ENCODE data around the gene LRRC75A. TPM values are rescaled to one million over a fixed set of nuclear protein-coding genes. Genes with fewer than 3 reads are reported as not detected.

LRRC75A gene
- total and polyA plus RNA-seq, 5 donors = 0.63 to 1.3 (median 1.2) TPM

DNA sequence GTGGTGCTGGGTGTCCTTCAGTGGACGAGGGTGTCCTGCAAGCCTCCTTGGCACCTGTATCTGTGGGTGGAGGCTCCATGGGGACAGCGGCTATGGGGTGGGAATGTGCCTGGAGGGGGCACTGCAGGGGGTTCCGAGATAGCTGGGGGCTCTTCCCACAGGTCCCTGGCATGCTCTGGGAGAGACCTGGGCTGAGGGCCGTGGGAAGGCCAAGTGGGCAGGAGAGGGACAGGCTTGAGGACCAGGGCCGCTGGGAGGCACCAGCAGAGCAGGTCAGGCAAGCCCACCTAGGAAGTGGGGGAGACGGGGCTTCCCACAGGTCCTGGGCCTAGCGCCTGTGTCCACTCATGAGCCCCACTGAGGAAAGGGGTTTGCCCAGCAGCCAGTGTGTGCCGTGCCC, 9.7 kb downstream of the LRRC75A start:
- Histone ChIP-seq H3K27me3 (ENCODE audit: control insufficient read depth, insufficient read depth) (no peaks in the 10 kb centered on the region), H3K9me3 (ENCODE audit: control insufficient read depth, low read length) (no peaks in the 10 kb centered on the region), H3K4me1 (ENCODE audit: control insufficient read depth, insufficient read depth, low read length) (peaks cover 4% of the 10 kb centered on the region), H3K4me3 (ENCODE audit: low read length) (no peak overlapping the region), H3K27ac (ENCODE audit: low read length) (no peak overlapping the region)
- WGBS = 93% methylated on average over 8 of the region's 8 CpGs
- DNase-seq (no peak), ATAC-seq (no peak)
- intact Hi-C loops (cut with DNase I) = no loop called here

DNA sequence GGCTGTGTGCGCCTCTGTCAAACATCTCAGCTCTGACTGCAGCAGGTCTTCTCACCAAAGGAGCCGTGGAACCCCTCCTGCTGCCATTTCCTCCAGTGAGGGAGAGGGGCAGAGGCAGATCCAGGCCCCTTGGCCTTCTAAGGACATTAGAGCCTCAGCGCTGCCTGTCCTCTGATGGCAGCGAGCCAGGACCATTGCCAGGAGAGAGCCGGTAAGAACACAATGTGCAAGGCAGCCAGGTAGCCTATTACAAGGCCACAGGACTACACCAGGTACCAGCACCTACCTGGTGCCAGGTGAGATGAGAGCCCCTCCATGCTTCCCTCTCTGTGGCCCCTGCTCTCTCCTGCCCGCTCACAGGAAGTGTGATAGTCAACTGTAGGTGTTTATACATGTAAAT, 11.0 kb downstream of the LRRC75A start:
- 83% methylated on average over 6 of the region's 6 CpGs for WGBS
- Histone ChIP-seq H3K4me1 (ENCODE audit: control insufficient read depth, insufficient read depth, low read length) (no peaks in the 10 kb centered on the region), H3K27me3 (ENCODE audit: control insufficient read depth, insufficient read depth) (no peaks in the 10 kb centered on the region), H3K27ac (ENCODE audit: low read length) (no peak overlapping the region), H3K9me3 (ENCODE audit: control insufficient read depth, low read length) (no peaks in the 10 kb centered on the region), H3K4me3 (ENCODE audit: low read length) (no peak overlapping the region)
- ATAC-seq = no peak
- DNase-seq = peak in 1 of 3 donors; percentile 31
- intact Hi-C loops (cut with DNase I) = no loop called here

DNA sequence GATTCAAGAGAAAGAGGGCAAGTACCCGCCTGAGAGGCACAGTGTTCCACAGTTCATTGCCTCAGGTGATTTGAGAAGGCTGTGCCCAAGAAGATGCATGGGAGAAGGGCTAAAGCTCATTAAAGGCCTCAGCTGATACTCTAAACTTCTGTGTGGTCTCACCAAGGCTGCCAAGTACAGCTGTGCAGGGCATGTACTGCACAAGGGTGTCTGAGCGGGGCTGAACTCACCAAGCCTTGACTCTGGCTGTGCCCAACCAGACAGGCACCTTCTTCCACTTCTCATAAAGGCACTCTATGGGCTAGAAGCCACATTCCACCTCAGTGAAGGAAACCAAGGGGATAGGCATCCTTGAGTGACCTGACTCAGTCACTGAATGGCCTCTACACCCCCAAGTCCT, 12.7 kb downstream of the LRRC75A start:
- intact Hi-C loops (cut with DNase I) = no loop called here
- no peak overlapping the region for H3K27ac ChIP-seq (ENCODE audit: low read length)

DNA sequence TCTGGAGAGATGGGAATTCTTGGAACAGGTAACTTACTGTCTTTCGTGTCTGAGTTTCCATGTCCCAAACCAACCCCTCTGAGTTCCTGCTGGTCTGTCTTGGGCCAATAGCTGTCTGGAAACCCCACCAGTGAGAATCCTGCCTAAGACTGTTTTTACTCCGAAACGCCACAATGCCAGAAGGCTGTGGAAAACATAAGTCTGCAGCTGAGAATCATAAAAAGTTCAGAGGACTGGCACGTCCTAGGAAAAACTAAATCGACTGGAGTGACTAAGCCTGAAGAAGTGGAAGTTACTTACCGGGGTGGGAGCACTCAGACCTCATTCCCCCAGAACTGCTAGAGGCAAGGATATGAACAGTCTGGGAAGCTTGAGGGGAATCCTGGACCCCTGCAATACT, 13.3 kb downstream of the LRRC75A start:
- DNase-seq = no peak
- no peaks in the 10 kb centered on the region for H3K27me3 ChIP-seq (ENCODE audit: control insufficient read depth, insufficient read depth)
- H3K27ac ChIP-seq (ENCODE audit: low read length) = no peak overlapping the region
- intact Hi-C loops (cut with DNase I) = no loop called here
- H3K9me3 ChIP-seq (ENCODE audit: control insufficient read depth, low read length) = no peaks in the 10 kb centered on the region
- no peak overlapping the region for H3K4me3 ChIP-seq (ENCODE audit: low read length)
- H3K4me1 ChIP-seq (ENCODE audit: control insufficient read depth, insufficient read depth, low read length) = no peaks in the 10 kb centered on the region
- WGBS = 79% methylated on average over 6 of the region's 6 CpGs
- no peak for ATAC-seq

More for the DNA sequence above, 12.7 kb downstream of the LRRC75A start:
- WGBS = 96% methylated on average over 2 of the region's 2 CpGs
- ATAC-seq = no peak
- Histone ChIP-seq H3K4me3 (ENCODE audit: low read length) (no peak overlapping the region), H3K27me3 (ENCODE audit: control insufficient read depth, insufficient read depth) (no peaks in the 10 kb centered on the region), H3K9me3 (ENCODE audit: control insufficient read depth, low read length) (no peaks in the 10 kb centered on the region), H3K4me1 (ENCODE audit: control insufficient read depth, insufficient read depth, low read length) (no peaks in the 10 kb centered on the region)
- DNase-seq = no peak

DNA sequence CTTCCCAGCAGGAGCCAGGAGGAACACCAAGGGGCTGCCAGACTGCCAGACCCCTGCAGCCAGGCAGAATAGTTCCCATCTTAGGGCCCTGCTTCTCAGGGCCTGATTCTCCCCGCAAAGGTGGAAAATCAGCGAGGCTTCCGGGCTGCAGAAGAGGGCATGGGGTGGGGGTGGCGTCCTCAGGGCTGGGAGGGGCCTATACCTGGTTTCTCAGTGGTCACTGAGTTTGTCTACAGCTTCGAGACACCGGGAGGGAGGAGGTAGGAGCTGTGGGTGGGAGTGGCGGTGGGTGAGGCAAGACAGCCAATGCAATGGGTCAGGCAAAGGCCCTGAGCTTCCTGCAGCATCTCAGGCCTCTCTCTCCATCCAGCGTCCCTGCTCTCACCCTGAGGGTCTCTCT, 14.3 kb downstream of the LRRC75A start:
- no peak for ATAC-seq
- Histone ChIP-seq H3K27ac (ENCODE audit: low read length) (no peak overlapping the region), H3K4me3 (ENCODE audit: low read length) (no peak overlapping the region), H3K9me3 (ENCODE audit: control insufficient read depth, low read length) (no peaks in the 10 kb centered on the region), H3K4me1 (ENCODE audit: control insufficient read depth, insufficient read depth, low read length) (no peaks in the 10 kb centered on the region), H3K27me3 (ENCODE audit: control insufficient read depth, insufficient read depth) (no peaks in the 10 kb centered on the region)
- intact Hi-C loops (cut with DNase I) = no loop called here
- DNase-seq = peak in 1 of 3 donors; percentile 32
- WGBS = 80% methylated on average over 8 of the region's 8 CpGs

DNA sequence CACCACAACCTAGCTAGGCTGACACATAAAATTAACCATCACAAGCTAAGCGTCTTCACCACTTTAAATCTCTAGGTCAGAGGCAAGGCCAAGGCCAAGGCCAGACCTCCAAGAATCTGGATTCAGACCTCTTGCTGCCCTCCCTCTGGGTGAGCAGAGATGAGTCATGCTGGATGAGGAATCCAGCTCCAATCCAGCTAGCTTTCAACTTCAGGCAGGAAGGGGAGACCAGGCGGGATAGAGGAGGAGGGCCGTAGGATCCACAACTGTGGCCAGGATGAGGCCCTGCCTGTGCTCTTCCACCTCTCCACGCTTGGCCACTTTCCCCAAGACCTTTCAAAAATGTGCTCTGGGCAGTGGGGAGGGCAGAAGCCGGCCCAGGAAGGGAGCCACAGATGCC, 14.7 kb downstream of the LRRC75A start:
- Histone ChIP-seq H3K9me3 (ENCODE audit: control insufficient read depth, low read length) (no peaks in the 10 kb centered on the region), H3K4me3 (ENCODE audit: low read length) (no peak overlapping the region), H3K27me3 (ENCODE audit: control insufficient read depth, insufficient read depth) (no peaks in the 10 kb centered on the region), H3K4me1 (ENCODE audit: control insufficient read depth, insufficient read depth, low read length) (no peaks in the 10 kb centered on the region), H3K27ac (ENCODE audit: low read length) (no peak overlapping the region)
- WGBS = 44% methylated on average over 5 of the region's 5 CpGs
- intact Hi-C loops (cut with DNase I) = no loop called here
- ATAC-seq = peak; percentile 88 to 90
- peak; percentile 60 to 78 (median 71) for DNase-seq

DNA sequence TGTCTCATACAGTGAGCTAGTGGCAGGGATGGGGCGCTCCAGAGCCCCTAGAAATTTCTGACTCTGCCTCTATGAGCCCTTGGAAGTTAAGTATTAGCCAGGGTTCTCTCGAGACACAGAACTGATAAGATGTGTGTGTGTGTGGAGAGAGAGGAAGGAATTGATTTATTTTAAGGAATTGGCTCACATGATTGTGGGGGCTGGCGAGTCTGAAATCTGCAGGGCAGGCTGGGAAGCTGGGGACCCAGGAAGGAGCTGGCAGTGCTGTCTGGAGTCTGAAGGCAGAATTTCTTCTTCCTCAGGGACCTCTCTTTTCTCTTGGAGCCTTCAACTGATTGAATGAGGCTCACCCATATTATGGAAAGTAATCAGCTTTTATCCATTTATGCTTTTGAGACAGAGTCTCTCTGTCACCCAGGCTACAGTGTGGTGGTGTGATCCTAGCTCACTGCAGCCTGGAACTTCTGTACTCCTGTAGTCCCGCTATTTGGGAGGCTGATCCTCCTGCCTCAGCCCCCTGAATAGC, 16.8 kb downstream of the LRRC75A start:
- DNase-seq = peak in 1 of 3 donors; percentile 27
- intact Hi-C loops (cut with DNase I) = no loop called here
- no peak overlapping the region for H3K4me3 ChIP-seq (ENCODE audit: low read length)
- WGBS = 65% methylated on average over 4 of the region's 4 CpGs
- H3K4me1 ChIP-seq (ENCODE audit: control insufficient read depth, insufficient read depth, low read length) = no peaks in the 10 kb centered on the region
- no peak for ATAC-seq
- no peaks in the 10 kb centered on the region for H3K9me3 ChIP-seq (ENCODE audit: control insufficient read depth, low read length)
- no peaks in the 10 kb centered on the region for H3K27me3 ChIP-seq (ENCODE audit: control insufficient read depth, insufficient read depth)
- H3K27ac ChIP-seq (ENCODE audit: low read length) = no peak overlapping the region

DNA sequence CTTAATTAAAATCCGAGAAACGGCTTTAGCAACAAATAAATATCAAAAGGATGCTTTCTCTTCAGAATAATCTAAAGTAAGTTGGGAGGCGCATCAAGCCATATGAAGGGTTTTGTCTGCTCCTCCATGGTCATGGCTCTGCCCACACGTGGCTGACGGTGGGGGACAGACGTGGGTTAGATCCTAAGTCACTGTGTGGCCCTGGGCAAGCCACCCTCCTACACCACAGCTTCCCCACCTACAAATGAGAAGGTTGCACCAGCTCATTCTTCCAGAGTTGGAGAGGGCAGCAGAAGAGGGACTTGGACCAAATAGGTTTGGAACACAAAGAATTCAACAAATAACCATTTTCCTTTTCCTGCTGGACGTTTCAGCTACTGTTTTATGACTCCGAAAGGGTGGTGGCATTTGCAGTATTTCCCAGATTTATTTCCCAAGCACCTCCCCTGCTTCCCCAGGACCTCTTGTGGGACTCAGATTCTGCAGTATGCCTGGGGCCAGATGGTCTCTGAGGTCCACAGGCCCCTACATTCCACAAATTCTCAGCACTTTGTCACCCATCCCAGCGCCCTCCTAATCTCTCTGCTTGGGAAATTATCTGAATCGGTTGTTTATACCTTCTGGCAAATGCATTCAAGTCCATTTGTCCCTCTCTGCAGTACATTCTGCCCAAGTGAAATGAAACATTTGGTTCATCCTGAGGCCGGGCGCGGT, 17.8 kb downstream of the LRRC75A start:
- WGBS = 67% methylated on average over 13 of the region's 13 CpGs

DNA sequence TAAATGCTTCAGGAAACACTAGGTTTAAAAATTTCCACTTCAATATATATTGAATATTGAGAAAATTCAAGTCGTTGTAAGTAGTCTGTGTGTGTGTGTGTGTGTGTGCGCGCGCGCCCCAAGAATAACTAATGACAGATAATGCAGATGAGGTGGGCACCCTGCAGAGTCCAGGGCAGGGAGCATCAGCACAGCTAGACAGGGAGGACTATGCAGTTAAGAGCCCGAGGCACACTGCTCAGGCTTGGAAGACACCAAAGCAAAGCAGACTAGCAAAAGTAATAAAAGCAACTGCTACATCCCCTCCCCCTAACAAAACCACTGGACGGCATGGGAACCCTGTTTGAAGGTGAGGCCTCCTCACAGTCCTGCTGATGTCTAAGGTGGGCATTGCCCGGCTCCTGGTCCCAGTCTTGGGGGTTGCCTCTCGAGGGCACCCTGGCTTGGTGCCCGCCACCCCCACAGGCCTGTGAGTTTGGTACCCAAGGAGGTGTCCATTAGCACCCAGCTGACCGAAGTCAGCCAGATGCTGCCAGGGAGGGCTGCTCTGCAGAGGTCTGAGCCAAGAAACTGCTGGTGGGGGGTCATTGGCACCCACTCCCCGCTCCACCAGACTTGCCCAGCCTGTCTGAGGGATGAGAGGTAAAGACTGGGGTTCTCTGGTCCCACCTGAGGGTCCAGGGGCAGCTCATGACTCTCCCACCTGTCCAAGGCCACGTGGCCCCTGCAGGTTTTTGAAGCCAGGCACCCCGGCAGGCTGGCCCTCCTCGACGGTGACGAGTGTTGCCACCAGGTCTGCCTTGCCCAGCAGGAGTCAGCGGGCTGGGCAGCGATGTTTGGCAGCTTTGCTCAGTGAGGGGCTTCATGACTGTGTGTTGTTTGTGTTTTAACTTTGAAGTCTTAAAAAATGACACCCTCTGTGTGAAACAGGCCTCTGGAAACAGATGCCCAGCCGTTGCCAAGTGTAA, 18.7 kb downstream of the LRRC75A start:
- ATAC-seq (no peak), DNase-seq (peak in 1 of 3 donors; percentile 60)
- Histone ChIP-seq H3K4me3 (ENCODE audit: low read length) (no peak overlapping the region), H3K4me1 (ENCODE audit: control insufficient read depth, insufficient read depth, low read length) (peaks cover 5% of the 10 kb centered on the region), H3K27ac (ENCODE audit: low read length) (no peak overlapping the region), H3K27me3 (ENCODE audit: control insufficient read depth, insufficient read depth) (no peaks in the 10 kb centered on the region), H3K9me3 (ENCODE audit: control insufficient read depth, low read length) (no peaks in the 10 kb centered on the region)
- WGBS = 87% methylated on average over 20 of the region's 20 CpGs
- intact Hi-C loops (cut with DNase I) = no loop called here

More for the DNA sequence above, 17.8 kb downstream of the LRRC75A start:
- Histone ChIP-seq H3K9me3 (ENCODE audit: control insufficient read depth, low read length) (no peaks in the 10 kb centered on the region), H3K27me3 (ENCODE audit: control insufficient read depth, insufficient read depth) (no peaks in the 10 kb centered on the region), H3K4me3 (ENCODE audit: low read length) (no peak overlapping the region), H3K4me1 (ENCODE audit: control insufficient read depth, insufficient read depth, low read length) (peaks cover 5% of the 10 kb centered on the region), H3K27ac (ENCODE audit: low read length) (no peak overlapping the region)
- no peak for ATAC-seq
- intact Hi-C loops (cut with DNase I) = no loop called here
- DNase-seq = peak in 1 of 3 donors; percentile 32

DNA sequence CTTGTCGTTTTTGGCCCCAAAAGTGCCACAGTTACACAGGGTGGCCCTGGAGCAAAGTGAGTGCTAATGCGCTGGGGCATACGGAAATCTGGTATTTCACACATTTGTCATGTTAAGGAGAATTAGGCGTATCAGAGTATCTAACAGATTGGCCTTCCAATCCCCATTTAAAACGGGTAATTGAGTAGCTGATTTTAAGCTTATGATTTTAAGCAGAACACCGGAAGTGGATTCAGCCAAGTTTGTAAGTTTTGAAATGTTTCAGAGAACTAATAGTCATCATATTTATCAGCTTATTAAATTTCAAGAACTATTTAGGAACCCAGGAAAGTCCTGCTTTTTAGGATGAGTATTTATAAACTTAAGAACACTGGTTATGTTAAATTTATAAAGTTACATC, 19.5 kb downstream of the LRRC75A start:
- intact Hi-C loops (cut with DNase I) = no loop called here
- Histone ChIP-seq H3K4me3 (ENCODE audit: low read length) (no peak overlapping the region), H3K9me3 (ENCODE audit: control insufficient read depth, low read length) (no peaks in the 10 kb centered on the region), H3K4me1 (ENCODE audit: control insufficient read depth, insufficient read depth, low read length) (peaks cover 5% of the 10 kb centered on the region), H3K27me3 (ENCODE audit: control insufficient read depth, insufficient read depth) (no peaks in the 10 kb centered on the region), H3K27ac (ENCODE audit: low read length) (no peak overlapping the region)
- DNase-seq (no peak), ATAC-seq (no peak)
- WGBS = 62% methylated on average over 6 of the region's 6 CpGs

DNA sequence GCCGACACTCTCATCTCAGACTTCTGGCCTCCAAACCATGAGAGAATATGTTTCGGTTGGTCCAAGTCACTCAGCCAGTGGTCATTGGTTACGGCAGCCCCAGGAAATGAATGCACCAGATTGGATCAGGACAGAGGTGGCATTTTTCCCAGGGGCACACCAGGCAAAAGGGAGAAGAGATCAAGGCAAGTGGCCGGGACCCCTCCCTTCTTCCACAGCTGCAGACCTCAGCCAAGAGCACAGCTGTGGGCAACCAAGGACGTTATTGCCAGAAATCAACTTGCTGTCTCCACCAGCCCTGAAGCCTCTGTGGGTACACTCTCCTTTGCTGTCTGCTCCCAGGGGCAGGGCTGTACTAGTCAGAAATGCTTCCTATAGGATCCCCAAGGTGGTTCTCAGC, 20.7 kb downstream of the LRRC75A start:
- Histone ChIP-seq H3K4me3 (ENCODE audit: low read length) (no peak overlapping the region), H3K4me1 (ENCODE audit: control insufficient read depth, insufficient read depth, low read length) (peaks cover 5% of the 10 kb centered on the region), H3K27me3 (ENCODE audit: control insufficient read depth, insufficient read depth) (no peaks in the 10 kb centered on the region), H3K27ac (ENCODE audit: low read length) (no peak overlapping the region), H3K9me3 (ENCODE audit: control insufficient read depth, low read length) (no peaks in the 10 kb centered on the region)
- WGBS = 83% methylated on average over 5 of the region's 5 CpGs
- intact Hi-C loops (cut with DNase I) = no loop called here
- DNase-seq = no peak
- no peak for ATAC-seq
